H9 (cell line): Measurements from ENCODE around the gene IGF1R. TPM values are rescaled to one million over a fixed set of nuclear protein-coding genes. Genes with fewer than 3 reads are reported as not detected.

Source experiments
- DNase-seq: peaks from one replicate; pipeline ENCODE4 v3.0.0-alpha.2; 2017
- H2AFZ ChIP-seq: one replicate; pipeline ENCODE4 v1.6.1; 2013; ENCODE audit warnings: mild to moderate bottlenecking, low read length, control low read depth, moderate library complexity
- H2AK5ac ChIP-seq: 2 replicates; pipeline ENCODE4 v1.6.1; 2013; ENCODE audit warnings: low read length, control low read depth, mixed read lengths; ENCODE audit not compliant: insufficient read length
- H2BK120ac ChIP-seq: one replicate; pipeline ENCODE4 v1.6.1; 2013; ENCODE audit warnings: low read depth, mild to moderate bottlenecking, low read length, control low read depth, inconsistent platforms; ENCODE audit not compliant: poor library complexity, severe bottlenecking
- H2BK12ac ChIP-seq: 2 replicates; pipeline ENCODE4 v1.6.1; 2013; ENCODE audit warnings: low read length, control low read depth, mixed read lengths, low read depth; ENCODE audit not compliant: insufficient read length
- H2BK15ac ChIP-seq: 2 replicates; pipeline ENCODE4 v1.6.1; 2013; ENCODE audit warnings: low read depth, low read length, control low read depth
- H2BK20ac ChIP-seq: one replicate; pipeline ENCODE4 v1.6.1; 2013; ENCODE audit warnings: low read depth, mild to moderate bottlenecking, low read length, control low read depth, inconsistent platforms; ENCODE audit not compliant: poor library complexity, severe bottlenecking
- H2BK5ac ChIP-seq: 2 replicates; pipeline ENCODE4 v1.6.1; 2013; ENCODE audit warnings: low read length, control low read depth, mixed read lengths; ENCODE audit not compliant: insufficient read length
- H3K14ac ChIP-seq: 2 replicates; pipeline ENCODE4 v1.6.1; 2013; ENCODE audit warnings: low read length, control low read depth; ENCODE audit not compliant: insufficient read depth
- H3K18ac ChIP-seq: 2 replicates; pipeline ENCODE4 v1.6.1; 2013; ENCODE audit warnings: low read depth, mild to moderate bottlenecking, mixed read lengths, low read length, control low read depth; ENCODE audit not compliant: insufficient read length
- H3K23ac ChIP-seq: 2 replicates; pipeline ENCODE4 v1.6.1; 2013; ENCODE audit warnings: low read length, control low read depth, mixed read lengths, low read depth; ENCODE audit not compliant: insufficient read length
- H3K23me2 ChIP-seq: 2 replicates; pipeline ENCODE4 v1.6.1; 2013; ENCODE audit warnings: low read depth, mild to moderate bottlenecking, mixed read lengths, low read length, control low read depth; ENCODE audit not compliant: insufficient read length, poor library complexity, severe bottlenecking
- H3K27ac ChIP-seq: 2 replicates; pipeline ENCODE4 v1.5.1; 2013; ENCODE audit warnings: low read length, control low read depth, mixed read lengths, low read depth; ENCODE audit not compliant: insufficient read length
- H3K27me3 ChIP-seq: 2 replicates; pipeline ENCODE4 v1.6.1; 2013; ENCODE audit warnings: low read length, control low read depth, inconsistent platforms; ENCODE audit not compliant: insufficient read depth
- H3K4ac ChIP-seq: 2 replicates; pipeline ENCODE4 v1.6.1; 2013; ENCODE audit warnings: low read depth, mild to moderate bottlenecking, control low read depth, inconsistent platforms, low read length, moderate library complexity
- H3K4me1 ChIP-seq: 2 replicates; pipeline ENCODE4 v1.6.1; 2013; ENCODE audit warnings: low read length, control low read depth, inconsistent platforms; ENCODE audit not compliant: insufficient read depth
- H3K4me2 ChIP-seq: 2 replicates; pipeline ENCODE4 v1.6.1; 2013; ENCODE audit warnings: low read length, control low read depth, mixed read lengths; ENCODE audit not compliant: insufficient read length, insufficient read depth
- H3K56ac ChIP-seq: 2 replicates; pipeline ENCODE4 v1.6.1; 2013; ENCODE audit warnings: low read depth, mild to moderate bottlenecking, mixed read lengths, low read length, control low read depth; ENCODE audit not compliant: insufficient read length
- H3K79me1 ChIP-seq: 2 replicates; pipeline ENCODE4 v1.6.1; 2013; ENCODE audit warnings: low read depth, mild to moderate bottlenecking, moderate library complexity, low read length, control low read depth, inconsistent platforms; ENCODE audit not compliant: insufficient read depth, poor library complexity, severe bottlenecking
- H3K79me2 ChIP-seq: 2 replicates; pipeline ENCODE4 v1.6.1; 2013; ENCODE audit warnings: low read length, control low read depth, inconsistent platforms; ENCODE audit not compliant: insufficient read depth
- H3K9ac ChIP-seq: 2 replicates; pipeline ENCODE4 v1.6.1; 2013; ENCODE audit warnings: low read length, control low read depth, mixed read lengths; ENCODE audit not compliant: insufficient read length; ENCODE audit errors: extremely low read depth
- H3K9me3 ChIP-seq: one replicate; pipeline ENCODE4 v1.6.1; 2013; ENCODE audit warnings: low read depth, low read length, inconsistent platforms; ENCODE audit not compliant: control insufficient read depth
- H3T11ph ChIP-seq: one replicate; pipeline ENCODE4 v1.6.1; 2013; ENCODE audit warnings: mild to moderate bottlenecking, low read length, control low read depth, inconsistent platforms
- H4K20me1 ChIP-seq: one replicate; pipeline ENCODE4 v1.6.1; 2013; ENCODE audit not compliant: control insufficient read depth, insufficient read length, insufficient read depth
- H4K5ac ChIP-seq: 2 replicates; pipeline ENCODE4 v1.6.1; 2013; ENCODE audit warnings: low read depth, mild to moderate bottlenecking, mixed read lengths, low read length, control low read depth; ENCODE audit not compliant: insufficient read length
- H4K8ac ChIP-seq: replicated peaks from 2 replicates; pipeline ENCODE4 v1.6.1; 2013; ENCODE audit warnings: low read length, control low read depth, mixed read lengths, low read depth; ENCODE audit not compliant: insufficient read length
- H4K91ac ChIP-seq: 2 replicates; pipeline ENCODE4 v1.6.1; 2013; ENCODE audit warnings: low read depth, mild to moderate bottlenecking, moderate library complexity, mixed read lengths, low read length, control low read depth; ENCODE audit not compliant: insufficient read length
- H3K27ac Mint-ChIP-seq, 3 experiments: 2 replicates in 2 of 3; 3 replicates in 1 of 3; pipeline ENCODE4 v1.8.0; 2020 to 2021; ENCODE audit warnings: mixed read lengths in 3 of 3, mild to moderate bottlenecking in 1 of 3, moderate library complexity in 1 of 3
- H3K27me3 Mint-ChIP-seq: 2 replicates; pipeline ENCODE4 v1.8.0; 2021; ENCODE audit warnings: low read depth, mild to moderate bottlenecking, moderate library complexity, mixed read lengths
- H3K36me3 Mint-ChIP-seq, 3 experiments: 2 replicates in 2 of 3; 3 replicates in 1 of 3; pipeline ENCODE4 v1.8.0; 2020 to 2021; ENCODE audit warnings: low read depth in 3 of 3, mixed read lengths in 3 of 3; ENCODE audit not compliant: insufficient read depth in 1 of 3
- H3K4me1 Mint-ChIP-seq, 2 experiments: 2 replicates each; pipeline ENCODE4 v1.8.0; 2020; ENCODE audit warnings: mixed read lengths in 2 of 2
- H3K4me3 Mint-ChIP-seq, 2 experiments: 2 replicates in 1 of 2; 3 replicates in 1 of 2; pipeline ENCODE4 v1.8.0; 2020 to 2021; ENCODE audit warnings: mild to moderate bottlenecking in 2 of 2, mixed read lengths in 2 of 2, moderate library complexity in 1 of 2
- H3K9me3 Mint-ChIP-seq, 2 experiments: 2 replicates in 1 of 2; 3 replicates in 1 of 2; pipeline ENCODE4 v1.8.0; 2020; ENCODE audit warnings: mild to moderate bottlenecking in 2 of 2, mixed read lengths in 2 of 2, moderate library complexity in 1 of 2
- CTCF ChIP-seq: fragments of 200-600 bp; sonication (generic); conservative IDR thresholded peaks from 3 replicates; pipeline ENCODE4 v1.8.0; 2021; ENCODE audit warnings: antibody characterized with exemption, mild to moderate bottlenecking
- WGBS: extraction: QIAGEN DNeasy Blood & Tissue Kit; methylation state at CpG from one replicate; pipeline ENCODE4 v1.1.7; 2013; ENCODE audit warnings: missing lambda C conversion rate, low lambda C conversion rate, mixed read lengths; ENCODE audit not compliant: insufficient read length; ENCODE audit errors: extremely low coverage; 5-methylcytosine and 5-hydroxymethylcytosine counted together
- total RNA-seq: library from RNA; stranded (reverse); gene quantifications from 2 replicates; pipeline ENCODE4 v1.2.1, GENCODE V29; 2021

IGF1R gene
- total RNA-seq, 1 experiment from 2014 or later: 70.0 TPM

- peak overlapping the region in 1 of 3 experiments; percentile 57; a peak in 1 of 7 replicates for H3K27ac Mint-ChIP-seq
- H3T11ph ChIP-seq: no peak overlapping the region
- no peaks in the 10 kb centered on the region for H3K23me2 ChIP-seq
- H3K4me2 ChIP-seq: no peak overlapping the region
- peaks cover 22 to 23% of the 10 kb centered on the region in 2 experiments for H3K4me1 Mint-ChIP-seq
- no peak overlapping the region for H2AK5ac ChIP-seq
- H2BK12ac ChIP-seq: no peak overlapping the region
- no peak overlapping the region for H2BK15ac ChIP-seq
- H3K9me3 ChIP-seq: no peaks in the 10 kb centered on the region
- no peak for DNase-seq
- peaks cover 8 to 46% (median 33%) of the 10 kb centered on the region in 3 experiments; a peak in 6 of 7 replicates for H3K36me3 Mint-ChIP-seq
- no peak overlapping the region for H4K8ac ChIP-seq
- no peak overlapping the region for H3K14ac ChIP-seq
- no peak for TF ChIP-seq CTCF
- no peaks in the 10 kb centered on the region for H3K79me1 ChIP-seq
- no peak overlapping the region for H2BK20ac ChIP-seq
- no peak overlapping the region for H3K4me3 Mint-ChIP-seq
- no peak overlapping the region for H3K23ac ChIP-seq
- no CpG with 5 or more reads among the region's 6 CpGs for WGBS
- H4K5ac ChIP-seq: no peak overlapping the region
- peaks cover 3% of the 10 kb centered on the region; the same call in 1 of the 2 replicates for H3K79me2 ChIP-seq
- no peaks in the 10 kb centered on the region for H3K27me3 ChIP-seq
- H3K9me3 Mint-ChIP-seq: no peaks in the 10 kb centered on the region
- H3K9ac ChIP-seq: no peak overlapping the region
- no peak overlapping the region for H3K4ac ChIP-seq
- H4K20me1 ChIP-seq: no peaks in the 10 kb centered on the region
- no peaks in the 10 kb centered on the region for H3K4me1 ChIP-seq
- no peak overlapping the region for H3K27ac ChIP-seq
- no peak overlapping the region for H4K91ac ChIP-seq
- no peak overlapping the region for H2BK5ac ChIP-seq
- no peak overlapping the region for H2AFZ ChIP-seq
- no peak overlapping the region for H3K18ac ChIP-seq
- H3K56ac ChIP-seq: no peak overlapping the region
- no peaks in the 10 kb centered on the region; the same call in 1 of the 2 replicates for H3K27me3 Mint-ChIP-seq
- no peak overlapping the region for H2BK120ac ChIP-seq
Measured at GRCh38 chr15:98906712-98907083, 258.4 kb downstream of the IGF1R start.
